Stimulated activated CD4-positive, alpha-beta T cell treated with anti-CD3 and anti-CD28 coated beads, Interleukin-1b, Interleukin-23, amount 100 ng/mL, for 4 hours (primary cell): Measurements from ENCODE around the gene MYO5B.

ENCODE experiments used
- DNase-seq, 2 donors: peaks; one replicate each; pipeline ENCODE4 v3.0.0-alpha.2; 2020; ENCODE audit warnings: low read depth in 2 of 2

Gene MYO5B

GRCh38 chr18:49924293-49924983 is 270.5 kb downstream of the MYO5B start:
- no peak for DNase-seq

GRCh38 chr18:49922228-49922627 is 272.7 kb downstream of the MYO5B start:
- DNase-seq = no peak

GRCh38 chr18:49921318-49921985 is 273.5 kb downstream of the MYO5B start:
- no peak for DNase-seq

GRCh38 chr18:49920731-49921130 is 274.2 kb downstream of the MYO5B start:
- DNase-seq = no peak

- DNase-seq = no peak
Observed at GRCh38 chr18:49917742-49918141, 277.2 kb downstream of the MYO5B start.

GRCh38 chr18:49915352-49915751 is 279.6 kb downstream of the MYO5B start:
- no peak for DNase-seq

- DNase-seq = no peak
Observed at GRCh38 chr18:49913221-49913620, 281.7 kb downstream of the MYO5B start.

GRCh38 chr18:49911427-49911826 is 283.5 kb downstream of the MYO5B start:
- DNase-seq = no peak

- no peak for DNase-seq
Observed at GRCh38 chr18:49910986-49911385, 284.0 kb downstream of the MYO5B start.

GRCh38 chr18:49910019-49910418 is 284.9 kb downstream of the MYO5B start:
- DNase-seq = no peak

- no peak for DNase-seq
Observed at GRCh38 chr18:49907346-49907929, 287.5 kb downstream of the MYO5B start.

GRCh38 chr18:49905771-49906170 is 289.2 kb downstream of the MYO5B start:
- no peak for DNase-seq

- no peak for DNase-seq
Observed at GRCh38 chr18:49904871-49905555, 289.9 kb downstream of the MYO5B start.

- no peak for DNase-seq
Observed at GRCh38 chr18:49901862-49902340, 293.0 kb downstream of the MYO5B start.

GRCh38 chr18:49899657-49900330 is 295.2 kb downstream of the MYO5B start:
- DNase-seq = no peak

GRCh38 chr18:49898421-49898820 is 296.5 kb downstream of the MYO5B start:
- DNase-seq = peak; percentile 11 to 27

GRCh38 chr18:49894517-49895226 is 300.3 kb downstream of the MYO5B start:
- no peak for DNase-seq

GRCh38 chr18:49893036-49893435 is 301.9 kb downstream of the MYO5B start:
- DNase-seq = no peak

- no peak for DNase-seq
Observed at GRCh38 chr18:49892148-49892924, 302.6 kb downstream of the MYO5B start.

- no peak for DNase-seq
Observed at GRCh38 chr18:49890041-49890440, 304.9 kb downstream of the MYO5B start.
